IPS-NIHi7 (cell line): Measurements from ENCODE around the gene CPNE4.
A peak's percentile ranks its signal among the peaks of the same experiment; 100 is the strongest.

ENCODE experiments used
- DNase-seq: peaks from one replicate; pipeline ENCODE4 v3.0.0; 2012; ENCODE audit warnings: mixed read lengths; ENCODE audit errors: extremely low spot score

CPNE4 gene

GRCh38 chr3:131735544-131735943, 299.3 kb downstream of the CPNE4 start:
- no peak for DNase-seq

- no peak for DNase-seq
Measured at GRCh38 chr3:131735116-131735515, 299.7 kb downstream of the CPNE4 start.

GRCh38 chr3:131733086-131733841, 301.6 kb downstream of the CPNE4 start:
- no peak for DNase-seq

GRCh38 chr3:131731709-131732108, 303.1 kb downstream of the CPNE4 start:
- no peak for DNase-seq

GRCh38 chr3:131730581-131730980, 304.2 kb downstream of the CPNE4 start:
- DNase-seq, result no peak

GRCh38 chr3:131729643-131730017, 305.2 kb downstream of the CPNE4 start:
- no peak for DNase-seq

GRCh38 chr3:131728898-131729642, 305.7 kb downstream of the CPNE4 start:
- no peak for DNase-seq

- no peak for DNase-seq
Measured at GRCh38 chr3:131725414-131725813, 309.4 kb downstream of the CPNE4 start.

GRCh38 chr3:131723343-131723742, 311.5 kb downstream of the CPNE4 start:
- DNase-seq, result no peak

GRCh38 chr3:131717493-131717892, 317.3 kb downstream of the CPNE4 start:
- DNase-seq, result peak; percentile 28

- no peak for DNase-seq
Measured at GRCh38 chr3:131716943-131717342, 317.9 kb downstream of the CPNE4 start.

- peak; percentile 33 for DNase-seq
Measured at GRCh38 chr3:131716007-131716406, 318.8 kb downstream of the CPNE4 start.

- no peak for DNase-seq
Measured at GRCh38 chr3:131714585-131715220, 320.1 kb downstream of the CPNE4 start.

GRCh38 chr3:131713416-131714123, 321.2 kb downstream of the CPNE4 start:
- no peak for DNase-seq

- no peak for DNase-seq
Measured at GRCh38 chr3:131712662-131713061, 322.2 kb downstream of the CPNE4 start.

- DNase-seq, result peak; percentile 19
Measured at GRCh38 chr3:131711114-131711768, 323.6 kb downstream of the CPNE4 start.

GRCh38 chr3:131708241-131708640, 326.6 kb downstream of the CPNE4 start:
- DNase-seq, result no peak

- DNase-seq, result no peak
Measured at GRCh38 chr3:131705558-131706051, 329.2 kb downstream of the CPNE4 start.

- no peak for DNase-seq
Measured at GRCh38 chr3:131705099-131705498, 329.7 kb downstream of the CPNE4 start.

- DNase-seq, result no peak
Measured at GRCh38 chr3:131704098-131704497, 330.7 kb downstream of the CPNE4 start.

GRCh38 chr3:131702146-131702545, 332.7 kb downstream of the CPNE4 start:
- no peak for DNase-seq
